ENCODE measurements around the gene CARF.
"Not testable (repeated sequence)": the region's sequence is repeated elsewhere in the genome, so short reads cannot be mapped to it uniquely, and the experiment has no call there.

The CARF gene

GRCh38 chr2:202938960-202939359 lies 26.9 kb downstream of the CARF start:
- no peak for DNase-seq

- DNase-seq: peak; percentile 39
These were observed 29.7 kb downstream of the CARF start for GRCh38 chr2:202941771-202942170.

- peak; percentile 28 for DNase-seq
These were observed 32.3 kb downstream of the CARF start for GRCh38 chr2:202944408-202944807.

- DNase-seq: no peak
These were observed 32.7 kb downstream of the CARF start for GRCh38 chr2:202944816-202945215.

GRCh38 chr2:202945497-202945896 lies 33.4 kb downstream of the CARF start:
- no peak for DNase-seq

- DNase-seq: not testable (repeated sequence)
These were observed 37.3 kb downstream of the CARF start for GRCh38 chr2:202949333-202949732.

- no peak for DNase-seq
These were observed 38.5 kb downstream of the CARF start for GRCh38 chr2:202950592-202950991.

GRCh38 chr2:202960524-202960923 lies 48.4 kb downstream of the CARF start:
- DNase-seq: no peak

- no peak for DNase-seq
These were observed 51.6 kb downstream of the CARF start for GRCh38 chr2:202963712-202964111.

GRCh38 chr2:202965810-202966460 lies 53.9 kb downstream of the CARF start:
- DNase-seq: peak; percentile 43

GRCh38 chr2:202969404-202969803 lies 57.3 kb downstream of the CARF start:
- DNase-seq: not testable (repeated sequence)

- no peak for DNase-seq
These were observed 64.7 kb downstream of the CARF start for GRCh38 chr2:202976809-202977208.

- no peak for DNase-seq
These were observed 70.9 kb downstream of the CARF start for GRCh38 chr2:202982779-202983491.

- no peak for DNase-seq
These were observed 77.7 kb downstream of the CARF start for GRCh38 chr2:202989749-202990148.

GRCh38 chr2:202990501-202990900 lies 78.4 kb downstream of the CARF start:
- DNase-seq: no peak

GRCh38 chr2:202997113-202997512 lies 85.0 kb downstream of the CARF start:
- DNase-seq: peak; percentile 3

- DNase-seq: no peak
These were observed 90.2 kb downstream of the CARF start for GRCh38 chr2:203002054-203002821.

GRCh38 chr2:203003716-203004115 lies 91.6 kb downstream of the CARF start:
- no peak for DNase-seq

GRCh38 chr2:203014456-203015199 lies 102.6 kb downstream of the CARF start, which contains the start of gene NBEAL1:
NBEAL1 (plus strand) TSS chr2:203014875; CDS start chr2:203016385, 1,510 bp downstream.
- peak; percentile 99 for DNase-seq

GRCh38 chr2:203016716-203017115 lies 104.6 kb downstream of the CARF start:
- DNase-seq: no peak

GRCh38 chr2:203018181-203018580 lies 106.1 kb downstream of the CARF start:
- no peak for DNase-seq

- no peak for DNase-seq
These were observed 107.1 kb downstream of the CARF start for GRCh38 chr2:203019142-203019541.

GRCh38 chr2:203021991-203022390 lies 109.9 kb downstream of the CARF start:
- no peak for DNase-seq

All from fibroblast of skin of abdomen (primary cell).